ENCODE results near the gene PUS10.
"Not testable (repeated sequence)": the region's sequence is repeated elsewhere in the genome, so short reads cannot be mapped to it uniquely, and the experiment has no call there.

Gene PUS10, protein sequence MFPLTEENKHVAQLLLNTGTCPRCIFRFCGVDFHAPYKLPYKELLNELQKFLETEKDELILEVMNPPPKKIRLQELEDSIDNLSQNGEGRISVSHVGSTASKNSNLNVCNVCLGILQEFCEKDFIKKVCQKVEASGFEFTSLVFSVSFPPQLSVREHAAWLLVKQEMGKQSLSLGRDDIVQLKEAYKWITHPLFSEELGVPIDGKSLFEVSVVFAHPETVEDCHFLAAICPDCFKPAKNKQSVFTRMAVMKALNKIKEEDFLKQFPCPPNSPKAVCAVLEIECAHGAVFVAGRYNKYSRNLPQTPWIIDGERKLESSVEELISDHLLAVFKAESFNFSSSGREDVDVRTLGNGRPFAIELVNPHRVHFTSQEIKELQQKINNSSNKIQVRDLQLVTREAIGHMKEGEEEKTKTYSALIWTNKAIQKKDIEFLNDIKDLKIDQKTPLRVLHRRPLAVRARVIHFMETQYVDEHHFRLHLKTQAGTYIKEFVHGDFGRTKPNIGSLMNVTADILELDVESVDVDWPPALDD
- total RNA-seq: 3.9 to 6.9 reads per million in 2 donors

DNA sequence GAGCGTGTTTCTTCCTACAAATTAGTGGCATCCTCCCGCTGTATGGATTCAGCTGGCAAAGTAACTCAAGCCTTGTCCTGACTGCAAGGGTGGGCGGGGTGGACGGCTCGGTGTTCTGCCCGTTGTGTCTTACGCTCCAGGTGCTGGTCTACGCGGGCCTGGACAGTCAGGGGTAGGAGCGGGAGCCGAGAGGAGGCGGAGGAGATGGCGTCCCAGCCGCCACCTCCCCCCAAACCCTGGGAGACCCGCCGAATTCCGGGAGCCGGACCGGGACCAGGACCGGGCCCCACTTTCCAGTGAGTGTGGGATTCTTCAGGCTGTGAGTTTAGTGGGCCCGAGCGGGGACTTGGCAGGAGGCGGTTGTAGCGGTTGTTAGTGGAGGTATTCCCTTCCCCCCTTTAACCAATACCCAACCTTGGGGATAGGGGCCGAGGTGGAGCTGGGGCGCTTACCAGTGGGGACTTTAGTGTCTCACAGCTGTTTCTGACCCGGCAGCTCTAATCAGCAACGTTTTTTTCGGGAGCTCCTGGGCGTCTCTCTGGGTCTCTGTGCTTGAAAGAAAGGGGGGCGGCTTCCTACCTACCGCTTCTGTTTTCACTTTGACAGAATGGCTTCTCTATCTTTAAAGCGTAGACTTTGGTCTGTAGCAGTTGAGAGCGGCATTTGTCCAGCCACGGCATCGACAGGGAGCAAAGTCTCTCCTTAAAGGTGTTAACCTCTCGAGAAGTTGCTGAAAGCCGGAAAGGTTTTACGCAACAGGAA, at the start of gene PUS10, which contains the start of gene PEX13:
PUS10 (minus strand) TSS at position 700 of the 762 bp plus-strand sequence. CDS start 6,365 bp downstream, outside the sequence.
PEX13 (plus strand) TSS at position 165 of the 762 bp plus-strand sequence; CDS start at position 205, 40 bp downstream.
- peak; percentile 48 for DNase-seq

DNA sequence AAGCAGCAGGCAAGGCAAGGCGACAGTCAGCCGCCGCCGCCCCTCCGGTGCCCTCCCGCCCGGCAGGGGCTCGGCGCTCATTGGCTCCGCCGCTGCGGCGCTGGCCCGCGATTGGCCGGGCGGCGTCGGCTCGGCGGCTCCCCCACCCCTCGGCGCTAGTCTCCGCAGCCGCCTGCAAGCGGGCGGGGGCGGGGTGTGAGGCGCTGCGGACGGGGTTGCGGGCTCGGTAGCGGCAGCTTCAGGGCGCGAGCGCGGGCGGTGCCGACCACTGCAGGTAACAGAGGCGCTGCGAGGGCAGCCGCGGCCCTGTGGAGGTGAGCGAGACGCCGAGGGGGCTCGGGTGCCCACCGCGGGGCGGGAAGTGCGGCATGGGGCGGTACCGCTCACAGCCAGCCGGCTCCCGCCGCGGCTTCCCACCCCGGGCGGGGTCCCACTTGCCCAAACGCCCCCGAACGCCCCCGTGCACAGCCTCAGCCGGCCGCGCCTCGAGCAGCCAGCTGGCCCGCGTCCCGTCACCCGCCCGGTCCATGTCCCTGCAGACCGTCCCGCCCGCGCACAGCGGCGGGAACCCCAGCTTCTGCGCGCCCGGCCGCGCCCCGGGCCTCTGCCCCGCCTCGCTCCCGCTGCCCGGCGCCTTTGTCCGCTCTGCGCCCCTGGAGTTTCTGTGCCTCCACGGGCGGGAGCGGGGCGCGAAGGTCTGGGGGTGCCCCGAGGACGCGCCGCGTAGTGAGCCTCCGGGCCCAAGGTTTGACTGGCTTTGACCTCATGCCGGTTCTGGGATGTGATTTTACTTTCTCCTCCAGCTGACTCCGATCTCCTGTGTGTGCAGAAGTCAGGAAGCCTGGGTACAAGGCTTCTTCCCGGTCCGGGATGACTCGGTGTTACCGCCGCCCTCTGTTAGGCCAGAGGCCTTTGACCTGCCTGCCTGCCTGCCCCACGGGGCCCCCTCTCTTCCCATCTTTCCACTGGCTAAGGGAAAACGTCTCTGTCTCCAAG, 48.0 kb upstream of the PUS10 start, which contains the start of gene SANBR:
SANBR (plus strand) TSS at position 158 of the 996 bp plus-strand sequence. CDS start 4,480 bp downstream, outside the sequence.
- DNase-seq: peak; percentile 79

DNA sequence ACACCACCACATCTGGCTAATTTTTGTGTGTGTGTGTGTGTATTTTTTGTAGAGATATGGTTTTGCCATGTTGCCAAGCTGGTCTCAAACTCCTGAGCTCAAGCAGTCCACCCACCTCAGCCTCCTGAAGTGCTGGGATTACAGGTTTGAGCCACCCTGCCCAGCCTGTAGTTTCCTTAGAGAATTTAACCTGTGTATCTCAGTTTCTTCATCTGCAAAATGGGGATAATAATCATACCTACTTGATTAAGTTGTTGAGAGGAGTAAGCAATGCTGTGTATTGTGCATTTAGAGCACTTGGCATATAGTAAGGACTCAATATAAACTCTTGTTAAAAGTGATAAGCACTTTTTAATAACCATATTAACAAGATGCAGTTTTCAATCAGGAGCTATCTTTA, 41.3 kb upstream of the PUS10 start:
- no peak for DNase-seq

DNA sequence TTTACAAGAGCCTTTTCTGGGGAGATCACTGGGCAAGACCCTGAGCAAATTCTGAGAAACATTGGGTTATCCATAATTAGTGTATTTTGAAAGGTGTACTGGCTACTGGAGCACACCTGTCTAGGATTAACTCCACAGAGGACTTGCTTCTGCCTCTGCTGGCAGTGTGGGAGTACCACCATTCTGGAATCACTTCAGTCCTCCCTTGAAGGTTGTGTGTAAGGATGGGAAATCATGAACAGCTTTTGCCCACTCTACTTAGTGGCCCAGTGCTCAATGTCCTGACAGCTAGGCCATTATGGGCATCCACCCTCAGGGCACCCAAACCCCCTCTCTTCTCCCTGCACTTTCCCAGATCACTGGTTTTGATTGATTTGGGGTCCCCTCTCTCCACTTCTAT, 39.5 kb upstream of the PUS10 start:
- DNase-seq: no peak

DNA sequence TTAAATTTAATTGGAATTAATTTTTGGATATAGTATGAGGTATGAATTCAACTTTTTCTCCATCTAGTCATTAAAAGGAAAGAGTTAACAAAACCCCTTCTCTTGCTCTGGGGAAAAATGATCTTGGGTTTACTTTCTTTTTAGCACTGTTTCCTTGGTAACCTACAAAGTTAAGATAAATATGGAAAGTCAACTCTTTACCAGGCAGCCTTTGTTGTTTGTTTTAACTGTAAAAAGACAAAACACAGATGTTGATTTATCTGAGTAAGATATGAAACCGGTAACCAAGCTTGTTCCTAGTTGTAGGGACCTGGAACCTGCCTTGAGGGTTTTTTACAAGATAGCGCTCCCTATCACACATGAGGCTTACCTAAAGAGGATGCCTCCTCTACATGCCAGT, 37.5 kb upstream of the PUS10 start:
- DNase-seq: no peak

DNA sequence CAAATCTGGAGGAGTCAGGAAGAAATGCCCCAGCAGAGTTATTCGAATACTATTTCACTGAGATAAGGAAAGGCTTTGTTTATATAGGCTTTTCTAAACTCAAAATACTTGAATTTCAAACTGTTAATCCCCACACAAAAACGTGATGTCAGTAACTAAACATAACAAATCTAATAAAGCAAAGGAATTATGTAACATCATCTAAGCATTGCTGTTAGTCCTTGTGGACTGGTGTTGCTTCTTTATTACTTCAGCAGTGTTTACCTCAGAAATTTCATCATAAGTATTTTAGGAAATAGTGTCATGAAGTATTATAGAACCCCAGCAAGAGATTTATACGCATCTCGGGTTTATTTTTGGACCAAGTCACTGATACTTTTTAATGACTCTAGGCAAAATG, 27.9 kb upstream of the PUS10 start:
- no peak for DNase-seq

DNA sequence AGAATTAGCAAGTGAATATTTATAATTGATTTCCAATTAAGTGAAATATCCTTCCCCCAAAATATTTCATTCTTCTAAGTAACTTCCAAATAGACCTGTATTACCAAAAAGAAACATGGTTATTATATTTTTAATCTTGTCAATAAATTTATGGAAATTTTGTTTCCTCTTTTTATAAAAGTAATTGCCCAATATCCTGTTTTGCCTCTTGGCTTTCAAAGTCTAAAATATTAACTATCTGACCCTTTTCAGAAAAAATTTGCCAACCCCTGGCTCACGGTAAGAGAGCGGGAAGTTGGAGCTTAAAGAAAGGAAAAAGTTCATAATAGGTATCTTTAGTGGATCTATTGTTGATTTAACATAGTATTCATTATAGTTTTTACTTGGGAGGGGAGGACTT, 27.2 kb upstream of the PUS10 start:
- no peak for DNase-seq

DNA sequence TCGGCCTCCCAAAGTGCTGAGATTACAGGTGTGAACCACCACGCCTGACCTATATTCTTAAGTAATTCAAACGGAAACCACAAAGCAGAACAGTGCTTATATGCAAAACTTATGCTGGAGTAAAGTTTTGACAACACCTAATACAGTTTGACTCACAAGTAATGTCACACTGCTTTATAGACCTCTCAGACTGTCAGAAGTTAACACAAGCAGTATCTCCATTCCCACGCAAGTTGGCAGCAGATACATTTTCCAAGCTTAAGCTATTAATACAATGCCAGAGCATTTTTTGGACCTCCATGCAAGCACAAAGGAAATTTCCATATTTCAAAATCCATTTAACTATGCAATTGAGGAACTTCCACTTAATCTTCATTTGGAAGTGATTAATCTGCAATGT, 26.6 kb upstream of the PUS10 start:
- no peak for DNase-seq

DNA sequence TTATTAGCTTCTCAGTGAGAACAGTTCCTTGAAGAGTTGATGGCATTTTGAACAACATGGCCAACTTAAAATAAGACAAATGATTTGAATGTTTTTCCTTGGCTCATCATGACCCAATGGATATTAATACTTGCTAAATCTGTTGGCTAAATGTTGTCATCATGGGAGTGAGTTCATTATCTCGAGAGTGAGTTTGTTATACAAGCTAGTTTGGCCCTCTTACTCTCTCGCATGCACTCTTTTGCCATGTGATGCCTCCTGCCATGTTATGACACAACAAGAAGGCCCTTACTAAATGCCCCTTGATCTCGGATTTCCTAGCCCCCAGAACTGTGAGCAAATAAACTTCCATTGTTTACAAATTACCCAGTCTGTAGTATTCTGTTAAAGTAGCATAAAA, 24.8 kb upstream of the PUS10 start:
- no peak for DNase-seq

DNA sequence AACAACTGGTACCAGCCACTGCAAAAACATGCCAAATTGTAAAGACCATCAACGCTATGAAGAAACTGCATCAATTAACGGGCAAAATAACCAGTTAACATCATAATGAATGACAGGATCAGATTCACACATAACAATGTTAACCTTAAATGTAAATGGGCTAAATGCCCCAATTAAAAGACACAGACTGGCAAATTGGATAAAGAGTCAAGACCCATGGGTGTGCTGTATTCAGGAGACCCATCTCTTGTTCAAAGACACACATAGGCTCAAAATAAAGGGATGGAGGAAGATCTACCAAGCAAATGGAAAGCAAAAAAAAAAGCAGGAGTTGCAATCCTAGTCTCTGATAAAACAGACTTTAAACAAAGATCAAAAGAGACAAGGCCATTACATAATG, 18.6 kb upstream of the PUS10 start:
- DNase-seq: not testable (repeated sequence)

DNA sequence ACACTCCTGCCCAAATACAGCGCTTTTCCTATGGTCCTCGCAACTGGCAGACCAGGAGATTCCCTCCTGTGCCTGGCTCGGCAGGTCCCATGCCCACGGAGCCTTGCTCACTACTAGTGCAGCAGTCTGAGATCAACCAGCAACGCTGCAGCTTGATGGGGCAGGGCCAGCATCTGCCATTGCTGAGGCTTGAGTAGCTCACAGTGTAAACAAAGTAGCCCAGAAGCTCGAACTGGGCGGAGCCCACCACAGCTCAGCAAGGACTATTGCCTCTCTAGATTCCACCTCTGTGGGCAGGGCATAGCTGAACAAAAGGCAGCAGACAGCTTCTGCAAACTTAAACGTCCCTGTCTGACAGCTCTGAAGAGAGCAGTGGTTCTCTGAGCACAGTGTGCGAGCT, 16.5 kb upstream of the PUS10 start:
- not testable (repeated sequence) for DNase-seq

DNA sequence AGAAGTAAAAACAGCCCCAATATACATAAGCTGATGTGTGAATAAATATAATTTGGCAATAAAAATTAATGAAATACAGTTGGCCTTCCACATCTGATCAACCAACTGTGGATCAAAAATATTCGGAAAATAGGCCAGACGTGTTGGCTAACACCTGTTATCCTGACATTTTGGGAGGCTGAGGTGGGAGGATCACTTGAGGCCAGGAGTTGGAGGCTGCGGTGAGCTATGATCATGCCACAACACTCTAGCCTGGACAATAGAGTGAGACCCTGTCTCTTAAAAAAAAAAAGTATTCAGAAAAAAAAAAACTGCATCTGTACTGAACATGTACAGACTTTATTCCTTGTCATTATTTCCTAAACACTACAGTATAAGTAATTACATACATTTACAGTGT, 11.5 kb upstream of the PUS10 start:
- no peak for DNase-seq

DNA sequence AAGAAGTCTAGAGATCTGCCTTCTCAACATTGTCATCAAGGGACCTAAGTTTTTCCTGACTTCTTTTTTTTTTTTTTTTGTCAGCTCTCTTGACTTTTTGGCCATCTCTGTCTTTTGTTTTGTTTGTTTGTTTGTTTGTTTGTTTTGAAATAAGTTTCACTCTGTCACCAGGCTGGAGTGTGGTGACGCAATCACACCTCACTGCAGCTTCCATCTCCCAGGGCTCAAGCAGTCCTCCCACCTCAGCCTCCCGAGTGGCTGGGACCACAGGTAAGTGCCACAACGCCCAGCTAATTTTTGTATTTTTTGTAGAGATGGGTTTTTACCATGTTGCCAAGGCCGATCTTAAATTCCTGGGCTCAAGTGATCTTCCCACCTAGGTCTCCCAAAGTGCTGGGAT, 5.6 kb upstream of the PUS10 start:
- no peak for DNase-seq

DNA sequence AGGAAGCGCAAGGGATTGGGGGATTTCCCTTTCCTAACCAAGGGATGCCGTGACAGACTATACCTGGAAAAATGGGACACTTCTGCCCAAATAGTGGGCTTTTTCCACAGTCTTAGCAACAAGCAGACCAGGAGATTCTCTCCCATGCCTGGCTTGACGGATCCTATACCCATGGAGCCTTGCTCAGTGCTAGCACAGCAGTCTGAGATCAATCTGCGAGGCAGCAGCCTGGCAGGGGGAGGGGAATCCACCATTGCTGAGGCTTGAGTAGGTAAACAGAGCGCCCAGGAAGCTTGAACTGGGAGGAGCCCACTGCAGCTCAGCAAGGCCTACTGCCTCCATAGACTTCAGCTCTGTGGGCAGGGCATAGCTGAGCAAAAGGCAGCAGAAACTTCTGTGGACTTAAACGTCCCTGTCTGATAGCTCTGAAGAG, 3.2 kb upstream of the PUS10 start:
- no peak for DNase-seq

DNA sequence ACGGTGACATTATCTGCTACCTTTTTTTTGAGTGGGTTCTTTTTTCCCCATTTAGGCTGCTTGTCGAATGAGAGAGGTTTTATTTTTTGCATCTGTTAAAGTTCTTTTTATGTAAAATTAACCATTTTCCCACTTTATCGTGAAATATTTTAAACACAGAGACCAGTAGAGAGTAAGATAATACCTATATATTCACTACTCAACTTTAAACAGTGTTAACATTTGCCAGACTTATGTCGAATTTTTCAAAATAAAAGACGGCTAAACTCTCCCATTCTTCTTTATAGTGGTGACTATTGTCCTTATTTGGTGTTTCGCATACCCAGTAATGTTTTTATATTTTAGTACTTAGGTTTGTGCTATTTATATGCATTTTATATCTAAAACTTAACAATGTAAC, 743 bp upstream of the PUS10 start:
- DNase-seq: no peak

DNA sequence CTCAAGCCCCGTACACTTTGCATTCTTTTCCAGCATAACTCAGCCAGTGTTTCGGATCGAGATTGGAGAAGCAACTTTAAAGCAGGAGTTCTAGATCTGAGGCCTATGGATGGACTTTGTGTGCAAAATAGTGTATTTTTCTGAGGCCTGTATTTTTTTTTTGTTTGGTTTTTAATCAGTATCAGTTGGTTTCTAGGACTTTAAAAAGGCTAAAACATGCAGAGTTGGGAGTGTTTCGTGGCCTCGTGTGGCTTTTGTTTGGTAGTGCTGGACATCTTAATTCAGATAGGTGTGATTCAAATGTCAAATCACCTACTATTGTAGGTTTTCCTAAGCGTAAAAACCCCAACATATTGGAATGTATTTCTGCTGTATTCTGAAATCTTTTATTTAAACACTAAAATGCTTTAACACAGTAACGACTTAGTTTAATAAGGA, 282 bp upstream of the PUS10 start:
- no peak for DNase-seq

DNA sequence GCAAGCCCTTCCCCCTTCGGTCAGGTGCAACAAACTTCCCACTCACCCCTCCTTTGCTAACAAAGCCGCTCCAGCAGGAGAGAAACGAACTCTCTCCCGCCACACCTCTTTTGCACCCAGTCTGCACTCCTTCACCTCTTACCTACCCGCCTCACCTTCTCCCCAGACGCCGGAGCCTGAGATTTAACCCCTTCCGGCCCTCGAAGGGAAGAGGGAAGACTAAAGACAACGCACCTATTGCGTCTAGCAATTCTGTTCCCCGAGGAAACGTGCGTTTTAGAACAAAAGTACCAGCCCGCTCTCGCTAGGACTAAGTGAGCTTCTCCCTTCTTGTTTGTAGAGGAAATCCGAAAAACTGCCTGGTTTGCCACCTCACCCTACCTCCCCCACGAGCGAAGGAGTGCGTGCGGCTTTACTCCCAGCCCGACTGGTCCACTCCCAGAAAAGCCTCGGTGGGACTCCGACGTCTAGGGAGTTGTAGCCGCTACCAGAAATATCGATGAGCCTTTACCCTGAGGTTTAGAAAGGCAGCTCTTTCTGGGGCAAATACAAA, 976 bp downstream of the PUS10 start:
- peak; percentile 49 for DNase-seq

DNA sequence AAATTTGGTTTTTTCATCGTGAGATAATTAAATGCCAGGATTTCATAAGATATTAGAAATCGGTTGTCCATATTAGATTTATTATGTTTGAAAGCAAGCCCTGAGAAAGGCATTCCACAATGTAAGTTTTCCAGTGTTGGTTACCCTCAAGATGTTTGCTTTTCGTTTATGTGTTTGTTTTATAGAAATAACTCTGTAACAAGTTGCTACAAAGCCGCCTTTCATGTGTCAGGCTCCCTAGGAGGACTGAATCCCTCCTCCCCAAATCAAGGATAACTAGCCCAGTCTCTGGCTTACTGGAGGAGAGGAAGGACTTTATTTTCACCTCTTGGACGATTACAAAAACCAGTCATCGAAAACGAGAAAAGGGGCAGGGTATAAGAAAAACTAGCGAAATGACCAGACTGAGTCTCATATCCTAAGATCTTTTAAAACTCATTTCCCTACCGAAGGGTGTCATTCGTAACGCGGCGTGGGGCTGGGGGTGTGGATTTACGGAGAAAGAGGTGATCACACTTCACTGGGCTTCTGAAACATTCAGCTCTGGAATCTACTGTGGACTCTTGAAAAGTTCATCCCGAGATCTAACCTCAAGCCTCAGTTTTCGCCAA, 1.6 kb downstream of the PUS10 start:
- no peak for DNase-seq

DNA sequence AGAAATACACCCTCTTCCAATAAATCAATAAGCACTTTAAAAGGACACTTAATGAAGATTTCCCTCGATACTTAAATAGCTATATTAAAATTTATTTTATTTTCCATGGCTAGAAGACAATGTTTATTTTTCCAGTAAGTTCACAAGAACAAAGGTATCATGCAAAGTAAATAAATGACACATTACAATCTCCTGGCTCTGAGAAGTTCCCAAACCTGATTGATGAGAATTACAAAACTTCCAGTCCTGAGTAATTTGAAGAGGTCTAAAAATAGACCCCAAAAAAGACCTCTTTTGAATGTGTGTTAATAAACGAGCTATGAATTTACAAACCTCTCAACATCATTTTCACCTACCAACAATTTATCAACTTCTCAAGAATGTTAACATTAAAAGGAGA, 2.1 kb downstream of the PUS10 start:
- no peak for DNase-seq

DNA sequence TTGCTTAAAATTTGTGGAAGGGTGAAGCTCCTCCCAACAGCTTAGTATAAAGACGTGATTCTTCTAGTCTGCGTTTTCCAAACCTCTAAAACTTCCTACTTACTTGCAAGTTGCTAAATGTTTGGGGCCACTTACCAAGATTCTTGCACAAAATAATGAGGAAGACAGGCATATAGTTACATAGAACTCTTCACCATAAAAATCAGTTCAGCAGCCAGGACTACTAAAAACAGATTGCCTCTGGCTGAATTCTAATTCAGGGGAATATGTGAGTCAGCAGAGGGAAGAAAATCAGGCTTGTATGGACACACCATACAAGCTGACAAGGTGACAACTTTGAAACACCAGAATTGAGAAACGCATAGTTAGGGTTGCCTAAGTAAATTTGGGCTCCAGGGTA, 3.3 kb downstream of the PUS10 start:
- no peak for DNase-seq

DNA sequence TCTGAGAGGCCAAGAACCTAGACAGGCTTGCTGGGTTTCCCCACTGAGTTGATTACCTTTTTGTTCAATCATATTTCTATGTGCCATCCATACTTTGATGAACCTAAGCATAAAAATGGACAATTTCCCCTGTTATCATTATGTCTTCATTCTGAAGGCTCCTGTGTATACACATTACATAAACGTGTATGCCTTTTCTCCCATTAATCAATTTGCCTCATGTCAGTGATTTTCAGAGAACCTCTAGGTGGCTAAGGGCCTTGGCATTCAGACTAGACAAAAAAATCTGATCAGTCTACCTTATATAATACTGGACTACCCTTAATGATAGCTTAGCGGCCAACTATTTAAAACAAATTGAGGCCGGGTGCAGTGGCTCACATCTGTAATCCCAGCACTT, 4.7 kb downstream of the PUS10 start:
- no peak for DNase-seq
